Measurements from ENCODE around the gene LPIN2. TPM values are rescaled to one million over a fixed set of nuclear protein-coding genes. Genes with fewer than 3 reads are reported as not detected.

Gene LPIN2
- total and polyA plus RNA-seq, 3 experiments from 2014 or later, result 68.6 to 83.2 (median 82.9) TPM

- Mint-ChIP-seq H3K27me3 (no peaks in the 10 kb centered on the region), H3K27ac (peak overlapping the region; percentile 96 to 100 (median 98)), H3K4me3 (peak overlapping the region; percentile 81 to 91 (median 87)), H3K36me3 (peaks cover 0 to 29% (median 6%) of the 10 kb centered on the region in 3 donors), H3K9me3 (no peaks in the 10 kb centered on the region), H3K4me1 (peaks cover 80 to 97% (median 95%) of the 10 kb centered on the region in 3 donors)
- Histone ChIP-seq H3K27ac (ENCODE audit: low read depth, low read length) (peak overlapping the region; percentile 71), H3K36me3 (ENCODE audit: insufficient read depth, low read length) (no peaks in the 10 kb centered on the region), H3K4me1 (ENCODE audit: insufficient read depth, low read length) (peaks cover 95% of the 10 kb centered on the region), H3K9me3 (ENCODE audit: low read length) (no peaks in the 10 kb centered on the region), H3K27me3 (ENCODE audit: insufficient read depth, low read length, poor library complexity, severe bottlenecking) (no peaks in the 10 kb centered on the region), H3K4me3 (ENCODE audit: low read length) (peak overlapping the region; percentile 51)
- POLR2A ChIA-PET, result interaction anchor here (0.9 to 5.6 kb wide), 7 partner anchors 9 to 276 kb away, joined by 3 to 50 read pairs (median 6); partner anchors contain the start of gene MYL12A
- DNase-seq, result peak in 4 of 5 donors; percentile 51 to 66 (median 58)
- CTCF ChIA-PET, result interaction anchor here (0.9 to 9.1 kb wide), 9 partner anchors 9 to 275 kb away, joined by 3 to 75 read pairs (median 5); no protein-coding TSS in a partner anchor
Measured at GRCh38 chr18:2970772-2971659, 41.9 kb downstream of the LPIN2 start.

- peak overlapping the region; percentile 51 for H3K4me3 ChIP-seq (ENCODE audit: low read length)
- H3K4me1 ChIP-seq (ENCODE audit: insufficient read depth, low read length), result peaks cover 94% of the 10 kb centered on the region
- ChIA-PET CTCF (interaction anchor here (0.9 to 9.1 kb wide), 9 partner anchors 9 to 276 kb away, joined by 3 to 75 read pairs (median 6); no protein-coding TSS in a partner anchor), POLR2A (interaction anchor here (0.9 to 5.6 kb wide), 7 partner anchors 9 to 277 kb away, joined by 3 to 50 read pairs (median 6); partner anchors contain the start of gene MYL12A)
- Mint-ChIP-seq H3K27ac (peak overlapping the region; percentile 87 to 100 (median 98)), H3K36me3 (peaks cover 0 to 23% (median 4%) of the 10 kb centered on the region in 3 donors), H3K4me3 (peak overlapping the region; percentile 60 to 91 (median 85)), H3K9me3 (no peaks in the 10 kb centered on the region), H3K4me1 (peaks cover 81 to 97% (median 94%) of the 10 kb centered on the region in 3 donors), H3K27me3 (no peaks in the 10 kb centered on the region)
- peak overlapping the region; percentile 71 for H3K27ac ChIP-seq (ENCODE audit: low read depth, low read length)
- H3K9me3 ChIP-seq (ENCODE audit: low read length), result no peaks in the 10 kb centered on the region
- no peaks in the 10 kb centered on the region for H3K36me3 ChIP-seq (ENCODE audit: insufficient read depth, low read length)
- no peaks in the 10 kb centered on the region for H3K27me3 ChIP-seq (ENCODE audit: insufficient read depth, low read length, poor library complexity, severe bottlenecking)
- no peak for DNase-seq
Measured at GRCh38 chr18:2970344-2970743, 42.6 kb downstream of the LPIN2 start.

GRCh38 chr18:2969695-2970094 is 43.2 kb downstream of the LPIN2 start:
- Mint-ChIP-seq H3K27me3 (no peaks in the 10 kb centered on the region), H3K36me3 (peaks cover under 1 to 22% (median 2%) of the 10 kb centered on the region in 3 donors), H3K4me3 (peak overlapping the region; percentile 37 to 91 (median 85)), H3K27ac (peak overlapping the region; percentile 87 to 100 (median 98)), H3K4me1 (peaks cover 84 to 99% (median 96%) of the 10 kb centered on the region in 3 donors), H3K9me3 (no peaks in the 10 kb centered on the region)
- CTCF ChIA-PET, result interaction anchor here (1.4 to 9.1 kb wide), 7 partner anchors 10 to 277 kb away, joined by 4 to 75 read pairs (median 6); no protein-coding TSS in a partner anchor
- H3K9me3 ChIP-seq (ENCODE audit: low read length), result no peaks in the 10 kb centered on the region
- POLR2A ChIA-PET, result interaction anchor here (0.9 to 5.6 kb wide), 7 partner anchors 8 to 278 kb away, joined by 3 to 50 read pairs (median 6); partner anchors contain the start of gene MYL12A
- DNase-seq, result no peak
- no peaks in the 10 kb centered on the region for H3K27me3 ChIP-seq (ENCODE audit: insufficient read depth, low read length, poor library complexity, severe bottlenecking)
- H3K4me1 ChIP-seq (ENCODE audit: insufficient read depth, low read length), result peaks cover 96% of the 10 kb centered on the region
- H3K36me3 ChIP-seq (ENCODE audit: insufficient read depth, low read length), result no peaks in the 10 kb centered on the region
- peak overlapping the region; percentile 5 for H3K27ac ChIP-seq (ENCODE audit: low read depth, low read length)
- H3K4me3 ChIP-seq (ENCODE audit: low read length), result peak overlapping the region; percentile 51

- no peak for DNase-seq
- Mint-ChIP-seq H3K4me3 (peak overlapping the region; percentile 37 to 91 (median 85)), H3K9me3 (no peaks in the 10 kb centered on the region), H3K36me3 (peaks cover 2 to 20% (median 4%) of the 10 kb centered on the region in 3 donors), H3K4me1 (peaks cover 88 to 98% (median 95%) of the 10 kb centered on the region in 3 donors), H3K27me3 (no peaks in the 10 kb centered on the region), H3K27ac (peak overlapping the region; percentile 87 to 100 (median 98))
- Histone ChIP-seq H3K27ac (ENCODE audit: low read depth, low read length) (no peak overlapping the region), H3K4me1 (ENCODE audit: insufficient read depth, low read length) (peaks cover 99% of the 10 kb centered on the region), H3K4me3 (ENCODE audit: low read length) (no peak overlapping the region), H3K9me3 (ENCODE audit: low read length) (no peaks in the 10 kb centered on the region), H3K27me3 (ENCODE audit: insufficient read depth, low read length, poor library complexity, severe bottlenecking) (no peaks in the 10 kb centered on the region), H3K36me3 (ENCODE audit: insufficient read depth, low read length) (no peaks in the 10 kb centered on the region)
- ChIA-PET CTCF (interaction anchor here (1.2 to 9.1 kb wide), 8 partner anchors 8 to 278 kb away, joined by 3 to 75 read pairs (median 14); no protein-coding TSS in a partner anchor), POLR2A (interaction anchor here (0.7 to 5.6 kb wide), 7 partner anchors 7 to 93 kb away, joined by 3 to 50 read pairs (median 6); no protein-coding TSS in a partner anchor)
Measured at GRCh38 chr18:2968606-2969005, 44.3 kb downstream of the LPIN2 start.

GRCh38 chr18:2967820-2968219 is 45.1 kb downstream of the LPIN2 start:
- peak overlapping the region; percentile 18 for H3K27ac ChIP-seq (ENCODE audit: low read depth, low read length)
- Mint-ChIP-seq H3K4me1 (peaks cover 89 to 98% (median 95%) of the 10 kb centered on the region in 3 donors), H3K9me3 (no peaks in the 10 kb centered on the region)

GRCh38 chr18:2967357-2967756 is 45.6 kb downstream of the LPIN2 start:
- Histone ChIP-seq H3K36me3 (ENCODE audit: insufficient read depth, low read length) (no peaks in the 10 kb centered on the region), H3K4me1 (ENCODE audit: insufficient read depth, low read length) (peaks cover 99% of the 10 kb centered on the region), H3K9me3 (ENCODE audit: low read length) (no peaks in the 10 kb centered on the region), H3K27ac (ENCODE audit: low read depth, low read length) (peak overlapping the region; percentile 18), H3K4me3 (ENCODE audit: low read length) (peak overlapping the region; percentile 22), H3K27me3 (ENCODE audit: insufficient read depth, low read length, poor library complexity, severe bottlenecking) (no peaks in the 10 kb centered on the region)
- H3K9me3 Mint-ChIP-seq, result no peaks in the 10 kb centered on the region
- peak overlapping the region; percentile 87 to 100 (median 98) for H3K27ac Mint-ChIP-seq
- H3K36me3 Mint-ChIP-seq, result peaks cover 2 to 20% (median 4%) of the 10 kb centered on the region in 3 donors
- ChIA-PET CTCF (interaction anchor here (0.8 to 9.1 kb wide), 11 partner anchors 8 to 281 kb away, joined by 3 to 75 read pairs (median 6); partner anchors contain the start of gene MYL12A), POLR2A (interaction anchor here (1.6 to 4.7 kb wide), 4 partner anchors 12 to 34 kb away, joined by 4 to 21 read pairs (median 6); no protein-coding TSS in a partner anchor)
- H3K27me3 Mint-ChIP-seq, result no peaks in the 10 kb centered on the region
- H3K4me3 Mint-ChIP-seq, result peak overlapping the region; percentile 60 to 91 (median 85)
- H3K4me1 Mint-ChIP-seq, result peaks cover 89 to 98% (median 95%) of the 10 kb centered on the region in 3 donors
- DNase-seq, result no peak

More at GRCh38 chr18:2967820-2968219, 45.1 kb downstream of the LPIN2 start:
- Mint-ChIP-seq H3K4me3 (peak overlapping the region; percentile 60 to 91 (median 85)), H3K27ac (peak overlapping the region; percentile 87 to 100 (median 98)), H3K36me3 (peaks cover 2 to 20% (median 4%) of the 10 kb centered on the region in 3 donors), H3K27me3 (no peaks in the 10 kb centered on the region)
- H3K4me1 ChIP-seq (ENCODE audit: insufficient read depth, low read length), result peaks cover 99% of the 10 kb centered on the region
- no peaks in the 10 kb centered on the region for H3K36me3 ChIP-seq (ENCODE audit: insufficient read depth, low read length)
- ChIA-PET CTCF (interaction anchor here (0.8 to 9.1 kb wide), 10 partner anchors 8 to 280 kb away, joined by 3 to 75 read pairs (median 8); partner anchors contain the start of gene MYL12A), POLR2A (interaction anchor here (1.6 to 4.7 kb wide), 3 partner anchors 12 to 17 kb away, joined by 5 to 21 read pairs (median 6); no protein-coding TSS in a partner anchor)
- H3K27me3 ChIP-seq (ENCODE audit: insufficient read depth, low read length, poor library complexity, severe bottlenecking), result no peaks in the 10 kb centered on the region
- H3K4me3 ChIP-seq (ENCODE audit: low read length), result peak overlapping the region; percentile 9
- no peaks in the 10 kb centered on the region for H3K9me3 ChIP-seq (ENCODE audit: low read length)
- no peak for DNase-seq

GRCh38 chr18:2966560-2966959 is 46.4 kb downstream of the LPIN2 start:
- Histone ChIP-seq H3K27ac (ENCODE audit: low read depth, low read length) (no peak overlapping the region), H3K4me3 (ENCODE audit: low read length) (peak overlapping the region; percentile 5), H3K4me1 (ENCODE audit: insufficient read depth, low read length) (peaks cover 99% of the 10 kb centered on the region), H3K9me3 (ENCODE audit: low read length) (no peaks in the 10 kb centered on the region), H3K27me3 (ENCODE audit: insufficient read depth, low read length, poor library complexity, severe bottlenecking) (no peaks in the 10 kb centered on the region), H3K36me3 (ENCODE audit: insufficient read depth, low read length) (no peaks in the 10 kb centered on the region)
- POLR2A ChIA-PET, result interaction anchor here (1.6 to 4.7 kb wide), 2 partner anchors 13 to 33 kb away, joined by 4 to 21 read pairs; no protein-coding TSS in a partner anchor
- no peak for DNase-seq
- H3K27me3 Mint-ChIP-seq, result no peaks in the 10 kb centered on the region
- H3K4me1 Mint-ChIP-seq, result peaks cover 89 to 98% (median 95%) of the 10 kb centered on the region in 3 donors
- peaks cover 2 to 16% (median 4%) of the 10 kb centered on the region in 3 donors for H3K36me3 Mint-ChIP-seq
- CTCF ChIA-PET, result interaction anchor here (1.1 to 9.1 kb wide), 7 partner anchors 7 to 95 kb away, joined by 3 to 75 read pairs (median 11); no protein-coding TSS in a partner anchor
- H3K27ac Mint-ChIP-seq, result peak overlapping the region; percentile 87 to 100 (median 98)
- H3K4me3 Mint-ChIP-seq, result peak overlapping the region; percentile 60 to 91 (median 85)
- H3K9me3 Mint-ChIP-seq, result no peaks in the 10 kb centered on the region

Data from CD8-positive, alpha-beta memory T cell (primary cell).